Activated T-helper 17 cell treated with anti-CD3 and anti-CD28 coated beads, Interleukin-2, amount 50 U/mL, for 72 hours (primary cell): ENCODE measurements around the gene PDZD7. TPM values are rescaled to one million over a fixed set of nuclear protein-coding genes. Genes with fewer than 3 reads are reported as not detected.

ENCODE experiments used
- ATAC-seq: fragments of 150-1000 bp; cut with Tn5 transposase; replicated peaks from 2 replicates; pipeline ENCODE4 v1.10.0; 2021; ENCODE audit warnings: mild to moderate bottlenecking, moderate library complexity
- H3K27ac Mint-ChIP-seq: one replicate; pipeline ENCODE4 v1.8.0; 2022; ENCODE audit warnings: mixed read lengths
- H3K27me3 Mint-ChIP-seq: one replicate; pipeline ENCODE4 v1.8.0; 2022; ENCODE audit warnings: mixed read lengths
- H3K36me3 Mint-ChIP-seq: one replicate; pipeline ENCODE4 v1.8.0; 2022; ENCODE audit warnings: low read depth, mild to moderate bottlenecking, mixed read lengths
- H3K4me1 Mint-ChIP-seq: one replicate; pipeline ENCODE4 v1.8.0; 2022; ENCODE audit warnings: mixed read lengths
- H3K4me3 Mint-ChIP-seq: one replicate; pipeline ENCODE4 v1.8.0; 2022; ENCODE audit warnings: mild to moderate bottlenecking, mixed read lengths
- H3K9me3 Mint-ChIP-seq: one replicate; pipeline ENCODE4 v1.8.0; 2022; ENCODE audit warnings: mixed read lengths
- total RNA-seq, 2 donors: library from RNA; stranded (reverse); gene quantifications; one replicate each; pipeline ENCODE4 v1.2.3, GENCODE V29; 2022

PDZD7 gene
- total RNA-seq, 2 donors from 2014 or later = 0.48 to 2.9 TPM

GRCh38 chr10:101011517-101012423 is 19.2 kb downstream of the PDZD7 start:
- no peak for ATAC-seq
- H3K36me3 Mint-ChIP-seq = no peaks in the 10 kb centered on the region
- H3K27me3 Mint-ChIP-seq = peaks cover 11% of the 10 kb centered on the region
- H3K27ac Mint-ChIP-seq = no peak overlapping the region
- peaks cover 20% of the 10 kb centered on the region for H3K4me1 Mint-ChIP-seq
- no peaks in the 10 kb centered on the region for H3K9me3 Mint-ChIP-seq
- H3K4me3 Mint-ChIP-seq = no peak overlapping the region

GRCh38 chr10:101010329-101010728 is 20.6 kb downstream of the PDZD7 start:
- Mint-ChIP-seq H3K36me3 (no peaks in the 10 kb centered on the region), H3K4me1 (peaks cover 18% of the 10 kb centered on the region), H3K9me3 (no peaks in the 10 kb centered on the region), H3K4me3 (no peak overlapping the region), H3K27ac (no peak overlapping the region), H3K27me3 (peaks cover 2% of the 10 kb centered on the region)
- no peak for ATAC-seq

- H3K27me3 Mint-ChIP-seq = no peaks in the 10 kb centered on the region
- H3K4me3 Mint-ChIP-seq = no peak overlapping the region
- H3K36me3 Mint-ChIP-seq = no peaks in the 10 kb centered on the region
- no peak for ATAC-seq
- H3K27ac Mint-ChIP-seq = no peak overlapping the region
- H3K4me1 Mint-ChIP-seq = peaks cover 10% of the 10 kb centered on the region
- no peaks in the 10 kb centered on the region for H3K9me3 Mint-ChIP-seq
Observed at GRCh38 chr10:101008823-101009423, 22.0 kb downstream of the PDZD7 start.

- H3K27ac Mint-ChIP-seq = peak overlapping the region; percentile 41
- no peaks in the 10 kb centered on the region for H3K36me3 Mint-ChIP-seq
- H3K4me1 Mint-ChIP-seq = peaks cover 6% of the 10 kb centered on the region
- no peak for ATAC-seq
- no peaks in the 10 kb centered on the region for H3K27me3 Mint-ChIP-seq
- H3K9me3 Mint-ChIP-seq = no peaks in the 10 kb centered on the region
- no peak overlapping the region for H3K4me3 Mint-ChIP-seq
Observed at GRCh38 chr10:101007915-101008822, 22.8 kb downstream of the PDZD7 start.

GRCh38 chr10:101007099-101007711 is 23.7 kb downstream of the PDZD7 start:
- no peaks in the 10 kb centered on the region for H3K36me3 Mint-ChIP-seq
- ATAC-seq = no peak
- no peak overlapping the region for H3K27ac Mint-ChIP-seq
- H3K4me1 Mint-ChIP-seq = no peaks in the 10 kb centered on the region
- no peaks in the 10 kb centered on the region for H3K27me3 Mint-ChIP-seq
- H3K9me3 Mint-ChIP-seq = no peaks in the 10 kb centered on the region
- no peak overlapping the region for H3K4me3 Mint-ChIP-seq

- H3K4me3 Mint-ChIP-seq = no peak overlapping the region
- H3K27me3 Mint-ChIP-seq = no peaks in the 10 kb centered on the region
- H3K9me3 Mint-ChIP-seq = no peaks in the 10 kb centered on the region
- H3K4me1 Mint-ChIP-seq = no peaks in the 10 kb centered on the region
- no peak for ATAC-seq
- H3K36me3 Mint-ChIP-seq = no peaks in the 10 kb centered on the region
- no peak overlapping the region for H3K27ac Mint-ChIP-seq
Observed at GRCh38 chr10:101006593-101007098, 24.3 kb downstream of the PDZD7 start.

GRCh38 chr10:101005869-101006567 is 24.9 kb downstream of the PDZD7 start:
- no peaks in the 10 kb centered on the region for H3K27me3 Mint-ChIP-seq
- no peaks in the 10 kb centered on the region for H3K9me3 Mint-ChIP-seq
- H3K27ac Mint-ChIP-seq = no peak overlapping the region
- ATAC-seq = no peak
- no peaks in the 10 kb centered on the region for H3K36me3 Mint-ChIP-seq
- no peak overlapping the region for H3K4me3 Mint-ChIP-seq
- peaks cover 3% of the 10 kb centered on the region for H3K4me1 Mint-ChIP-seq

GRCh38 chr10:101005361-101005760 is 25.6 kb downstream of the PDZD7 start:
- Mint-ChIP-seq H3K36me3 (no peaks in the 10 kb centered on the region), H3K27ac (no peak overlapping the region), H3K9me3 (no peaks in the 10 kb centered on the region), H3K27me3 (no peaks in the 10 kb centered on the region), H3K4me3 (no peak overlapping the region), H3K4me1 (peaks cover 6% of the 10 kb centered on the region)
- ATAC-seq = no peak

GRCh38 chr10:101003639-101004206 is 27.2 kb downstream of the PDZD7 start:
- ATAC-seq = no peak
- Mint-ChIP-seq H3K27ac (no peak overlapping the region), H3K27me3 (no peaks in the 10 kb centered on the region), H3K4me3 (no peak overlapping the region), H3K4me1 (peaks cover 7% of the 10 kb centered on the region), H3K9me3 (no peaks in the 10 kb centered on the region), H3K36me3 (peaks cover 2% of the 10 kb centered on the region)

GRCh38 chr10:101002456-101002855 is 28.5 kb downstream of the PDZD7 start:
- Mint-ChIP-seq H3K36me3 (peaks cover 6% of the 10 kb centered on the region), H3K4me1 (peaks cover 12% of the 10 kb centered on the region), H3K27ac (no peak overlapping the region), H3K27me3 (no peaks in the 10 kb centered on the region), H3K4me3 (no peak overlapping the region), H3K9me3 (no peaks in the 10 kb centered on the region)
- ATAC-seq = no peak

GRCh38 chr10:101001659-101002035 is 29.3 kb downstream of the PDZD7 start:
- H3K4me3 Mint-ChIP-seq = no peak overlapping the region
- H3K27ac Mint-ChIP-seq = no peak overlapping the region
- peaks cover 12% of the 10 kb centered on the region for H3K4me1 Mint-ChIP-seq
- no peaks in the 10 kb centered on the region for H3K9me3 Mint-ChIP-seq
- H3K27me3 Mint-ChIP-seq = no peaks in the 10 kb centered on the region
- H3K36me3 Mint-ChIP-seq = peaks cover 6% of the 10 kb centered on the region
- ATAC-seq = no peak

- Mint-ChIP-seq H3K27ac (peak overlapping the region; percentile 59), H3K4me1 (peaks cover 12% of the 10 kb centered on the region), H3K9me3 (no peaks in the 10 kb centered on the region), H3K4me3 (peak overlapping the region; percentile 61), H3K36me3 (peaks cover 6% of the 10 kb centered on the region), H3K27me3 (no peaks in the 10 kb centered on the region)
- no peak for ATAC-seq
Observed at GRCh38 chr10:101000915-101001658, 29.8 kb downstream of the PDZD7 start.
